NT2/D1 (cell line): ENCODE data around the gene CYB561.

Source experiments
- SUZ12 ChIP-seq: IDR thresholded peaks from 2 replicates; pipeline ENCODE4 v1.6.1; 2011; ENCODE audit not compliant: insufficient read length, insufficient read depth; ENCODE audit errors: extremely low read depth
- YY1 ChIP-seq: IDR thresholded peaks from 2 replicates; pipeline ENCODE4 v1.6.1; 2011; ENCODE audit not compliant: insufficient read length, insufficient read depth
- ZNF274 ChIP-seq: IDR thresholded peaks from 2 replicates; pipeline ENCODE4 v1.6.1; 2011; ENCODE audit warnings: mild to moderate bottlenecking, low read depth, low read length

- TF ChIP-seq SUZ12 (no peak), ZNF274 (no peak), YY1 (no peak)
These were observed 44.2 kb upstream of the CYB561 start for GRCh38 chr17:63490329-63490728.
